Keratinocyte (primary cell): ENCODE results near the gene CNTNAP2. TPM values are rescaled to one million over a fixed set of nuclear protein-coding genes. Genes with fewer than 3 reads are reported as not detected.

ENCODE experiments used
- DNase-seq: peaks from one replicate; pipeline ENCODE4 v3.0.0-alpha.2; 2011; ENCODE audit warnings: low read depth, missing footprints, low spot score
- FAIRE-seq: peaks from 2 replicates; lab custom pipeline; 2011; peaks lifted over from hg19 to GRCh38; lab: Jason Lieb, UNC
- H2AFZ ChIP-seq: 2 replicates; pipeline ENCODE4 v1.6.0; 2012; ENCODE audit warnings: low read length, control low read depth, inconsistent platforms; ENCODE audit not compliant: control insufficient read depth
- H3K27ac ChIP-seq: 2 replicates; pipeline ENCODE4 v1.5.1; 2011; ENCODE audit warnings: low read length; ENCODE audit not compliant: control insufficient read depth, insufficient read depth
- H3K27me3 ChIP-seq: 3 replicates; pipeline ENCODE4 v1.6.0; 2011; ENCODE audit warnings: low read length; ENCODE audit not compliant: control insufficient read depth, insufficient read depth; ENCODE audit errors: extremely low read depth
- H3K36me3 ChIP-seq, 2 experiments: 2 replicates in 1 of 2; 3 replicates in 1 of 2; pipeline ENCODE4 v1.5.1; 2011; ENCODE audit warnings: low read length in 2 of 2, mild to moderate bottlenecking in 1 of 2; ENCODE audit not compliant: control insufficient read depth in 2 of 2, insufficient read depth in 2 of 2; ENCODE audit errors: extremely low read depth in 1 of 2
- H3K4me1 ChIP-seq: 3 replicates; pipeline ENCODE4 v1.5.1; 2011; ENCODE audit warnings: low read length; ENCODE audit not compliant: control insufficient read depth, insufficient read depth; ENCODE audit errors: extremely low read depth
- H3K4me2 ChIP-seq: 3 replicates; pipeline ENCODE4 v1.6.0; 2011; ENCODE audit warnings: low read depth, low read length; ENCODE audit not compliant: control insufficient read depth, insufficient read depth; ENCODE audit errors: extremely low read depth
- H3K4me3 ChIP-seq, 3 experiments: fragments of 200-600 bp in 1 of 3; sonication (generic) in 1 of 3; 2 replicates in 2 of 3; 3 replicates in 1 of 3; pipeline ENCODE4 v1.5.1; 2011 to 2016; ENCODE audit warnings: low read length in 3 of 3, mild to moderate bottlenecking in 3 of 3, control low read depth in 2 of 3, inconsistent platforms in 1 of 3, low read depth in 1 of 3, mixed read lengths in 1 of 3, mixed run types in 1 of 3, moderate library complexity in 1 of 3; ENCODE audit not compliant: control insufficient read depth in 2 of 3, insufficient read depth in 2 of 3; ENCODE audit errors: extremely low read depth in 1 of 3
- H3K79me2 ChIP-seq: 2 replicates; pipeline ENCODE4 v1.6.0; 2012; ENCODE audit warnings: low read length; ENCODE audit not compliant: control insufficient read depth, insufficient read depth
- H3K9ac ChIP-seq: 3 replicates; pipeline ENCODE4 v1.6.0; 2011; ENCODE audit warnings: low read length; ENCODE audit not compliant: control insufficient read depth, insufficient read depth; ENCODE audit errors: extremely low read depth
- H3K9me1 ChIP-seq: 3 replicates; pipeline ENCODE4 v1.6.0; 2011; ENCODE audit warnings: low read length; ENCODE audit not compliant: control insufficient read depth, insufficient read depth; ENCODE audit errors: extremely low read depth
- H3K9me3 ChIP-seq: 2 replicates; pipeline ENCODE4 v1.5.1; 2012; ENCODE audit warnings: low read depth, low read length; ENCODE audit not compliant: control insufficient read depth
- H4K20me1 ChIP-seq: 3 replicates; pipeline ENCODE4 v1.6.0; 2011; ENCODE audit warnings: low read length; ENCODE audit not compliant: control insufficient read depth, insufficient read depth; ENCODE audit errors: extremely low read depth
- EZH2 ChIP-seq: IDR thresholded peaks from one replicate; pipeline ENCODE4 v1.6.1; 2012; ENCODE audit warnings: inconsistent platforms, mild to moderate bottlenecking, low read length, moderate library complexity
- dilution Hi-C: fragments of 300-500 bp; cut with MboI; formaldehyde crosslinking; loops from one replicate; pipeline ENCODE4 v1.7.0; 2020; ENCODE audit warnings: low sequenced_read_pairs; ENCODE audit not compliant: extremely low pct_ligation_motif_present
- polyA plus RNA-seq, 5 experiments: library from polyadenylated mRNA; depleted of rRNA in 3 of 5; stranded (reverse) in 3 of 5; stranded (forward) in 1 of 5; unstranded in 1 of 5; fragments of >200 nt; gene quantifications; 1 replicate in 1 of 5; 2 replicates in 3 of 5; 3 replicates in 1 of 5; pipeline versions ENCODE4 v1.2.1 to v1.2.3, GENCODE V29; 2011 to 2012; ENCODE audit warnings: missing spikeins in 2 of 5, low read depth in 1 of 5, low replicate concordance in 1 of 5
- TF ChIP-seq, protein P1 (sequence below), 3 experiments: IDR thresholded peaks in 1 of 3; conservative IDR thresholded peaks in 1 of 3; optimal IDR thresholded peaks in 1 of 3; 2 replicates in 2 of 3; 3 replicates in 1 of 3; pipeline versions ENCODE3 to v1.5.1; 2011; ENCODE audit warnings: low read length in 3 of 3, mild to moderate bottlenecking in 3 of 3, moderate library complexity in 2 of 3, control low read depth in 1 of 3, inconsistent platforms in 1 of 3; ENCODE audit not compliant: insufficient read depth in 2 of 3; ENCODE audit errors: extremely low read depth in 1 of 3

CNTNAP2 gene
- polyA plus RNA-seq, 1 donor (not counting 4 experiments of a cell fraction or from before 2014, with no cell fraction given): 1.4 TPM

DNA sequence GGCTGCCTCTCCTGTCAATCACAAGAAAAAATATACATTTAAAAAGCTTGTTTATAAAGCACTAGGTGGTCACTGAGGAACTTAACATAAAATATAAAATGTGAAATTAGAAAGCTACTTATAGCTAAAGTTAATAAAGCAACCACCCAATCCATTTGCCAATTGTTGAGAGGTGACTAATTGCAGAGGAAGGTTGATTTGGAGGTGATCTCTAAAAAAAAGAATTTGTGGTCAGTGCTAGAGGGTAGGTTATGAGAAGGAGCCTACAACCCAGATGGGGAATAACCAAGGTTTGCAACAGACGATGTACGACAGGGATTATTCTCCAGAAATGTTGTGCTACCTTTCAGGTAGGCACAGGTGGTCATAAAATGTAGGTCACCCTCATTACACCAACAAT lies 2029.7 kb downstream of the CNTNAP2 start:
- no peak overlapping the region for H3K27ac ChIP-seq
- no peaks in the 10 kb centered on the region for H3K27me3 ChIP-seq
- no peak overlapping the region for H3K9ac ChIP-seq
- FAIRE-seq: no peak
- H3K9me1 ChIP-seq: no peaks in the 10 kb centered on the region
- dilution Hi-C loops: no loop called here
- peaks cover 2% of the 10 kb centered on the region for H3K9me3 ChIP-seq
- no peaks in the 10 kb centered on the region for H3K36me3 ChIP-seq
- no peaks in the 10 kb centered on the region for H3K79me2 ChIP-seq
- no peak overlapping the region for H3K4me2 ChIP-seq
- DNase-seq: no peak
- no peak overlapping the region for H3K4me3 ChIP-seq
- no peak overlapping the region for H2AFZ ChIP-seq
- no peak for TF ChIP-seq EZH2
- TF ChIP-seq, protein P1, sequence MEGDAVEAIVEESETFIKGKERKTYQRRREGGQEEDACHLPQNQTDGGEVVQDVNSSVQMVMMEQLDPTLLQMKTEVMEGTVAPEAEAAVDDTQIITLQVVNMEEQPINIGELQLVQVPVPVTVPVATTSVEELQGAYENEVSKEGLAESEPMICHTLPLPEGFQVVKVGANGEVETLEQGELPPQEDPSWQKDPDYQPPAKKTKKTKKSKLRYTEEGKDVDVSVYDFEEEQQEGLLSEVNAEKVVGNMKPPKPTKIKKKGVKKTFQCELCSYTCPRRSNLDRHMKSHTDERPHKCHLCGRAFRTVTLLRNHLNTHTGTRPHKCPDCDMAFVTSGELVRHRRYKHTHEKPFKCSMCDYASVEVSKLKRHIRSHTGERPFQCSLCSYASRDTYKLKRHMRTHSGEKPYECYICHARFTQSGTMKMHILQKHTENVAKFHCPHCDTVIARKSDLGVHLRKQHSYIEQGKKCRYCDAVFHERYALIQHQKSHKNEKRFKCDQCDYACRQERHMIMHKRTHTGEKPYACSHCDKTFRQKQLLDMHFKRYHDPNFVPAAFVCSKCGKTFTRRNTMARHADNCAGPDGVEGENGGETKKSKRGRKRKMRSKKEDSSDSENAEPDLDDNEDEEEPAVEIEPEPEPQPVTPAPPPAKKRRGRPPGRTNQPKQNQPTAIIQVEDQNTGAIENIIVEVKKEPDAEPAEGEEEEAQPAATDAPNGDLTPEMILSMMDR (optimal IDR thresholded peaks at IDR 0.05 in 1 of 3, IDR thresholded peaks at IDR 0.05 in 1 of 3, conservative IDR thresholded peaks at IDR 0.05 in 1 of 3; ENCODE audit: extremely low read depth in 1 of 3, insufficient read depth in 2 of 3, low read length in 3 of 3): no peak
- H3K4me1 ChIP-seq: no peaks in the 10 kb centered on the region
- no peaks in the 10 kb centered on the region for H4K20me1 ChIP-seq

DNA sequence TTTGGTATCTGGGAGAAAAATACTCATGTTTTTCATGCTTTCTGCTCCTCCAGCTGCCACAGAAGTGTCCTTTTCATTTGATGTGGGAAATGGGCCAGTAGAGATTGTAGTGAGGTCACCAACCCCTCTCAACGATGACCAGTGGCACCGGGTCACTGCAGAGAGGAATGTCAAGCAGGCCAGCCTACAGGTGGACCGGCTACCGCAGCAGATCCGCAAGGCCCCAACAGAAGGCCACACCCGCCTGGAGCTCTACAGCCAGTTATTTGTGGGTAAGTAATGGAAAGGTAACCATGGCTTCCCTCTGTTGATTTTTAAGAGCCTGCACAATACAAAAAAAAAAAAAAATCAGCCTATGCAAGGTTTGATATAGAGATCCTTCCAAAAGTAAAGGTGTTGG lies 2030.8 kb downstream of the CNTNAP2 start:
- dilution Hi-C loops: no loop called here
- Histone ChIP-seq H4K20me1 (no peaks in the 10 kb centered on the region), H3K9ac (no peak overlapping the region), H3K9me1 (no peaks in the 10 kb centered on the region), H3K4me2 (no peak overlapping the region), H3K36me3 (no peaks in the 10 kb centered on the region), H3K4me1 (no peaks in the 10 kb centered on the region), H3K79me2 (no peaks in the 10 kb centered on the region), H3K9me3 (peaks cover 2% of the 10 kb centered on the region), H2AFZ (no peak overlapping the region), H3K27ac (no peak overlapping the region), H3K4me3 (no peak overlapping the region), H3K27me3 (no peaks in the 10 kb centered on the region)
- no peak for FAIRE-seq
- TF ChIP-seq, protein P1 (optimal IDR thresholded peaks at IDR 0.05 in 1 of 3, IDR thresholded peaks at IDR 0.05 in 1 of 3, conservative IDR thresholded peaks at IDR 0.05 in 1 of 3; ENCODE audit: extremely low read depth in 1 of 3, insufficient read depth in 2 of 3, low read length in 3 of 3): no peak
- TF ChIP-seq EZH2: no peak
- no peak for DNase-seq
